OCI-LY7 (cell line): ENCODE measurements around the gene EVA1C.

ENCODE experiments used
- CTCF ChIP-seq: fragments of 200-600 bp; sonication (generic); conservative IDR thresholded peaks from 2 replicates; pipeline ENCODE4 v1.5.1; 2014; ENCODE audit warnings: mild to moderate bottlenecking, antibody characterized with exemption, low read length, moderate library complexity, mixed read lengths
- EZH2phosphoT487 ChIP-seq: fragments of 200-600 bp; sonication (generic); IDR thresholded peaks from 2 replicates; pipeline ENCODE4 v1.6.1; 2018; ENCODE audit warnings: low read depth, borderline replicate concordance, mild to moderate bottlenecking, mixed run types, antibody characterized with exemption, low read length, moderate library complexity, mixed read lengths

DNA sequence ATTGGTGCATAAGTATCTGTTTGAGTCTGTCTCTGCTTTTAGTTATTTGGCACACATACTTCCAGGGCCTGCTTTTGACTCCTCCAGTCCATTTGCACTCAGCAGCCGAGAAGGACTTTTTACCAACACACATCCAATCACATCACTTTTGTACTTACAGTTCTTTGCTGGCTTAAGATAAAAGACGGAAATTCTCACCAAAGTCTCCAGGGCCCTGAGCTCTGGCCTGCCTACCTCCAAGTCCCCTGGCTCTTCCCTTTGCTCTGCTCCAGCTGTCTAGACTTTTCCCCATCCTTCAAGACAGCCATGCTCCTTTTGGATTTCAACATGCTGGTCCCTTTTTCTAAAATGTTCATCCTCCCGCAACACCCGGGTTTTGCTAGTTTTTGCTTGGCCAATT, 2.2 kb upstream of the EVA1C start:
- no peak for TF ChIP-seq CTCF
- no peak for TF ChIP-seq EZH2phosphoT487
